Esophagus squamous epithelium (tissue), 5 donors: ENCODE data around the gene ALAS1. TPM values are rescaled to one million over a fixed set of nuclear protein-coding genes. Genes with fewer than 3 reads are reported as not detected.
A peak's percentile ranks its signal among the peaks of the same experiment; 100 is the strongest.

Source experiments
- DNase-seq: peaks from one replicate; lab custom pipeline; 2025; lab: John Stamatoyannopoulos, UW
- H3K27ac ChIP-seq, 4 donors: fragments of 200-600 bp; sonication (generic); one replicate each; pipeline ENCODE4 v1.5.1; 2016 to 2019; ENCODE audit warnings: mild to moderate bottlenecking in 1 of 4
- H3K27me3 ChIP-seq, 4 donors: fragments of 200-600 bp; sonication (generic); 1 replicate in 3 of 4; 2 replicates in 1 of 4; pipeline versions ENCODE4 v1.5.1 to v1.6.0; 2017 to 2021; ENCODE audit warnings: antibody characterized with exemption in 1 of 4
- H3K36me3 ChIP-seq, 3 donors: fragments of 200-600 bp; sonication (generic); one replicate each; pipeline ENCODE4 v1.5.1; 2016 to 2019
- H3K4me1 ChIP-seq, 3 donors: fragments of 200-600 bp; sonication (generic); one replicate each; pipeline ENCODE4 v1.5.1; 2017 to 2019
- H3K4me3 ChIP-seq, 4 donors: fragments of 200-600 bp; sonication (generic); 1 replicate in 3 of 4; 2 replicates in 1 of 4; pipeline ENCODE4 v1.5.1; 2016 to 2019; ENCODE audit warnings: mild to moderate bottlenecking in 2 of 4, moderate library complexity in 1 of 4
- H3K9me3 ChIP-seq, 3 donors: fragments of 200-600 bp; sonication (generic); one replicate each; pipeline ENCODE4 v1.5.1; 2016 to 2019
- CTCF ChIP-seq, 6 experiments: fragments of 450-650 bp in 4 of 6; fragments of 200-600 bp in 2 of 6; sonication (generic) in 2 of 6; IDR thresholded peaks; one replicate each; pipeline ENCODE4 v1.5.1; 2016 to 2019; ENCODE audit warnings: antibody characterized with exemption in 6 of 6, mild to moderate bottlenecking in 4 of 6, moderate library complexity in 4 of 6
- POLR2A ChIP-seq, 4 donors: fragments of 450-650 bp; IDR thresholded peaks; one replicate each; pipeline ENCODE4 v1.6.1; 2017; ENCODE audit warnings: antibody characterized with exemption in 4 of 4, mild to moderate bottlenecking in 4 of 4, moderate library complexity in 3 of 4
- WGBS, 2 donors: methylation state at CpG; one replicate each; pipeline ENCODE4 v1.1.5; 2018; 5-methylcytosine and 5-hydroxymethylcytosine counted together
- intact Hi-C: fragments of 100-400 bp; cut with DNase I; formaldehyde crosslinking; loops from one replicate; pipeline ENCODE4 v1.15.0; 2022
- total RNA-seq, 4 donors: library from RNA; depleted of rRNA; stranded (reverse); fragments of >200 nt; gene quantifications; one replicate each; pipeline ENCODE4 v1.1.0, GENCODE V29; 2016
- donor health status: DM: yes; HTN: yes; CAD: no.

Gene ALAS1
- total RNA-seq, 4 donors from 2014 or later = 28.3 to 45.5 (median 35.1) TPM

DNA sequence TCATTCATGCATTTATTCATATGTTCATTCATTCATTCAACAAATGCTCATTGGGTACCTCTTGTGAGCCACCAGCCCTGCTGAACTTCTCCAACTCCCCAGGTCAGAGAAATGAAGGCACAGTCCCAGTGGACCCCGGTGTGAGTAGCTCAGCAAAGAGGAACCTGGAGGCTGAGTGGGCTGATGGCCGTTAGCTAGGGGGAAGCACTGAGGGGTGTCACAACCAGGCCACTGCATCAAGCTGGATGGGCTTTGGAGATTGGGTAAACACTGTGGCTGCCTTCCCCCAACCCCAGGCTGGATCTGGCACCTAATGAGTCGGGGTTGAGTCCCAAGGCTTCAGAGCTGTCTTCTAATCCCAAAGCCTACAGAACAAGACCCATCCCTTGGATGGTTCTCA is 12.1 kb upstream of the ALAS1 start:
- Histone ChIP-seq H3K4me1 (peaks cover 8 to 22% (median 11%) of the 10 kb centered on the region in 3 donors), H3K9me3 (no peaks in the 10 kb centered on the region), H3K36me3 (no peaks in the 10 kb centered on the region), H3K27ac (no peak overlapping the region), H3K4me3 (no peak overlapping the region), H3K27me3 (no peaks in the 10 kb centered on the region)
- 73% methylated on average over 2 of the region's 3 CpGs; no CpG with 5 or more reads in 1 of the 2 donors for WGBS, 2 donors
- TF ChIP-seq CTCF (IDR thresholded peaks at IDR 0.05) (no peak), POLR2A (IDR thresholded peaks at IDR 0.05) (no peak)
- no peak for DNase-seq
- intact Hi-C loops = no loop called here

GRCh38 chr3:52186729-52187128 is 11.2 kb upstream of the ALAS1 start:
- H3K27ac ChIP-seq = no peak overlapping the region
- no peaks in the 10 kb centered on the region for H3K9me3 ChIP-seq
- no peak overlapping the region for H3K4me3 ChIP-seq
- 90 to 96% methylated on average over 6 to 9 of the region's 9 CpGs for WGBS, 2 donors
- no peak for DNase-seq
- intact Hi-C loops = no loop called here
- no peaks in the 10 kb centered on the region for H3K36me3 ChIP-seq
- no peaks in the 10 kb centered on the region for H3K27me3 ChIP-seq
- TF ChIP-seq POLR2A (IDR thresholded peaks at IDR 0.05) (no peak), CTCF (IDR thresholded peaks at IDR 0.05) (no peak)
- peaks cover 10 to 28% (median 11%) of the 10 kb centered on the region in 3 donors for H3K4me1 ChIP-seq

- Histone ChIP-seq H3K27ac (no peak overlapping the region), H3K4me1 (peaks cover 10 to 33% (median 11%) of the 10 kb centered on the region in 3 donors), H3K36me3 (no peaks in the 10 kb centered on the region), H3K4me3 (no peak overlapping the region), H3K27me3 (no peaks in the 10 kb centered on the region), H3K9me3 (no peaks in the 10 kb centered on the region)
- TF ChIP-seq POLR2A (IDR thresholded peaks at IDR 0.05) (no peak), CTCF (IDR thresholded peaks at IDR 0.05) (no peak)
- intact Hi-C loops = no loop called here
- no peak for DNase-seq
- WGBS, 2 donors = 60 to 83% methylated on average over 1 of the region's 1 CpG
Measured at GRCh38 chr3:52188556-52188955, 9.4 kb upstream of the ALAS1 start.

DNA sequence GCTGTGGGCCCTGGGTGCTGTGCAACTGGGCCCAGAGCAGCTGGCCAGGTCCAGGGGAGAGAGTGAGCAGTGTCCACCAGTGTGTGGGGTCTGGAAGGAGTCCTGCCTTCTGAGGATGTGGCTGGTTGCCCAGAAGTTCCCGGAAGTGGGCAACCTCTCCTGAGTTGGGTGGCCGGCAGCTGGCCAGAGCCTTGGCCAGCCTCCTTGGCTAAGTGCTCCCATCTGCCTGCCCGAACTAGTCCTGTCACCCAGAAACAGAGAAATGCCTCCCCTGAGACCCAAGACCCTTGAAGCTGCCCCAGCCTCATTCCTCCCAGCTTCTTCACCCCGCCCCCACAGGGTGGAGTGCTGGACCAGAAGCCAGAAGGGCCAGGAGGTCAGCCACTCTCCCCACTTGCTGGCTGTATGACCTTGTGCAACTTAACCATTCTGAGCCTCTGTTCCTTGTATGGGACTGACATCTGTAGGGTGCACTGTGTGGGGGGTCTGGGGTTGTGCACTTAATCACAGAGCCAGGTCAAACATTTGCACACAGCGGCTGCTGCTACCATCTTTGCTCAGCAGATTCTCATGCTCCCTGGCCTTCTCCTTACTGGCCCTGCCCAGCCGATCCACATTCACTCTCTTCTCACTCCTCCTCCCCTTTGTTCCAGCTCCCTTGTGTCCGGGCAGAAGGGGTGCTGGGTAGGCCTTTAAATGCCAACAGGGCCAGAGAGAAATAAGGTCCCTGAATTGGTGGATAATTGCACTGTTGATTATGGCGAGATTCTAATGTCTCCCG is 7.5 kb upstream of the ALAS1 start:
- no peak for DNase-seq
- peak overlapping the region in 3 of 4 donors; percentile 9 to 74 (median 16) for H3K27ac ChIP-seq
- intact Hi-C loops = no loop called here
- no peak overlapping the region for H3K4me3 ChIP-seq
- WGBS, 2 donors = 63 to 74% methylated on average over 5 of the region's 9 CpGs
- peaks cover 10 to 48% (median 14%) of the 10 kb centered on the region in 3 donors for H3K4me1 ChIP-seq
- H3K9me3 ChIP-seq = no peaks in the 10 kb centered on the region
- no peaks in the 10 kb centered on the region for H3K27me3 ChIP-seq
- H3K36me3 ChIP-seq = no peaks in the 10 kb centered on the region
- TF ChIP-seq CTCF (IDR thresholded peaks at IDR 0.05) = no peak
- no peak for TF ChIP-seq POLR2A (IDR thresholded peaks at IDR 0.05)

DNA sequence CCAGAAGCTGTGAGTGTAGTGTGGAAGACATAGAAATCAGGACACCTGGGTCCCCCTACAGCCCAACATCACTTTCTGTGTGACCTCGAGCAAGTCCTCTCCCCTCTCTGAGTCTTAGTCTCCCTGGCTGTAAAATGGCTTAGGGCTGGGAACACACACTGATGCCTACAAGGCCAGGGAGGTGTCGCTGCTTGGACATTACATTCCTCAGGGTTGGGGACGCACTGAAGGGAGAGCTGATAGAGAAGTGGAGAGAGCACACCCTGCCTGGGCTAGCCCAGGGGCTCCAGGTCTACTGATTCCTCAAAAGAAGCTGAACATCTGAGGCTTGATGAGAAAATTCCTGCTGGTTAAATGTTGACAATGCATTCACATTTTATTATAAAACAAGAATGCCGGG is 6.3 kb upstream of the ALAS1 start:
- no peaks in the 10 kb centered on the region for H3K27me3 ChIP-seq
- H3K4me1 ChIP-seq = peaks cover 10 to 59% (median 21%) of the 10 kb centered on the region in 3 donors
- no peak for DNase-seq
- H3K36me3 ChIP-seq = no peaks in the 10 kb centered on the region
- H3K27ac ChIP-seq = peak overlapping the region in 1 of 4 donors; percentile 9
- intact Hi-C loops = no loop called here
- no peak for TF ChIP-seq CTCF (IDR thresholded peaks at IDR 0.05)
- no peak for TF ChIP-seq POLR2A (IDR thresholded peaks at IDR 0.05)
- H3K9me3 ChIP-seq = no peaks in the 10 kb centered on the region
- no peak overlapping the region for H3K4me3 ChIP-seq
- WGBS, 2 donors = 67 to 84% methylated on average over 1 to 3 of the region's 4 CpGs
